Measurements from ENCODE around the gene PPP1R36. TPM values are rescaled to one million over a fixed set of nuclear protein-coding genes. Genes with fewer than 3 reads are reported as not detected.

Gene PPP1R36
- total and polyA plus RNA-seq, 2 donors (not counting 3 experiments of a cell fraction or from before 2014, with no cell fraction given), result 0.28 to 0.60 TPM

GRCh38 chr14:64525354-64525753 is 24.4 kb upstream of the PPP1R36 start:
- no peak for TF ChIP-seq POLR2A (IDR thresholded peaks at IDR 0.05; ENCODE audit: low read depth, low read length)
- no peak for TF ChIP-seq POLR2AphosphoS5 (IDR thresholded peaks at IDR 0.05; ENCODE audit: insufficient read depth, low read depth, low read length)
- no peak for TF ChIP-seq MYC (IDR thresholded peaks at IDR 0.05; ENCODE audit: low read depth, low read length)
- TF ChIP-seq GATA2 (IDR thresholded peaks at IDR 0.05; ENCODE audit: insufficient read depth, insufficient read length, low read depth, low read length), result no peak
- no peak for TF ChIP-seq CTCF (IDR thresholded peaks at IDR 0.05; ENCODE audit: extremely low read depth in 1 of 2, insufficient read depth in 1 of 2, low read depth in 1 of 2, low read length in 2 of 2)
- TF ChIP-seq EZH2 (IDR thresholded peaks at IDR 0.05; ENCODE audit: borderline replicate concordance, low read depth, low read length, severe bottlenecking), result no peak
- TF ChIP-seq JUN (IDR thresholded peaks at IDR 0.05; ENCODE audit: borderline replicate concordance, insufficient read depth, insufficient read length, low read depth), result no peak
- no peak for TF ChIP-seq MAX (IDR thresholded peaks at IDR 0.05; ENCODE audit: insufficient read depth, insufficient read length)
- TF ChIP-seq FOS (IDR thresholded peaks at IDR 0.05; ENCODE audit: borderline replicate concordance, insufficient read depth, low read length), result no peak
- Histone ChIP-seq H3K27me3 (ENCODE audit: control insufficient read depth in 2 of 2, insufficient read depth in 2 of 2, low read length in 2 of 2) (no peaks in the 10 kb centered on the region), H4K20me1 (replicated peaks; ENCODE audit: control insufficient read depth, extremely low read depth, insufficient read depth, low read length) (peaks cover 6% of the 10 kb centered on the region), H3K36me3 (ENCODE audit: control insufficient read depth in 2 of 2, extremely low read depth in 1 of 2, insufficient read depth in 2 of 2, low read length in 2 of 2) (peaks cover 2 to 12% of the 10 kb centered on the region in 2 experiments), H3K9ac (replicated peaks; ENCODE audit: extremely low read depth, insufficient read depth, low read length) (no peak overlapping the region), H3K9me1 (replicated peaks; ENCODE audit: control insufficient read depth, extremely low read depth, insufficient read depth, low read length) (no peaks in the 10 kb centered on the region), H2AFZ (ENCODE audit: low read depth, low read length) (no peak overlapping the region), H3K79me2 (ENCODE audit: control insufficient read depth, insufficient read depth, low read length) (peaks cover 20% of the 10 kb centered on the region), H3K4me1 (ENCODE audit: control insufficient read depth, extremely low read depth, insufficient read depth, low read length) (peaks cover 28% of the 10 kb centered on the region), H3K27ac (ENCODE audit: insufficient read depth, low read depth, low read length) (no peak overlapping the region), H3K4me2 (ENCODE audit: insufficient read depth, low read length) (no peak overlapping the region), H3K9me3 (replicated peaks; ENCODE audit: control insufficient read depth, insufficient read depth, low read length) (no peaks in the 10 kb centered on the region), H3K4me3 (replicated peaks in 1 of 3; ENCODE audit: insufficient read depth in 1 of 3, low read depth in 1 of 3, low read length in 3 of 3) (no peak overlapping the region)
- ChIA-PET POLR2A (no interaction called here), CTCF (interaction anchor here (4.2 kb wide), 1 partner anchor 15 kb away, joined by 21 read pairs; no protein-coding TSS in a partner anchor)
- no peak for DNase-seq (ENCODE audit: low read depth, low spot score)
- dilution Hi-C loops (cut with MboI; ENCODE audit: extremely low pct_ligation_motif_present, low sequenced_read_pairs) (no loop called here), intact Hi-C loops (cut with micrococcal nuclease) (no loop called here)
- FAIRE-seq, result no peak
- BruUV-seq (replicated peaks), result no TSS peak
